PC-3 (cell line): ENCODE data around the gene PRKD2. TPM values are rescaled to one million over a fixed set of nuclear protein-coding genes. Genes with fewer than 3 reads are reported as not detected.
"Not testable (repeated sequence)": the region's sequence is repeated elsewhere in the genome, so short reads cannot be mapped to it uniquely, and the experiment has no call there.

Experiments used
- ATAC-seq: fragments of 200-7000 bp; cut with Tn5 transposase; 2 replicates; pipeline ENCODE4 v1.9.1; 2020; ENCODE audit warnings: mild to moderate bottlenecking, moderate library complexity
- BruUV-seq: library from RNA; stranded (reverse); fragments of 400-500 nt; replicated peaks from 2 replicates; lab custom pipeline; 2021; lab: Mats Ljungman, UMichigan
- CTCF ChIA-PET: fragments of 300-600 bp; sonication (Branson Sonifier 250); formaldehyde crosslinking; loops from one replicate; lab custom pipeline; 2022; ENCODE audit warnings: antibody characterized with exemption; lab: Charles Lee
- POLR2A ChIA-PET: fragments of 300-600 bp; sonication (Branson Sonifier 250); formaldehyde crosslinking; loops from one replicate; lab custom pipeline; 2022; ENCODE audit warnings: antibody characterized with exemption; ENCODE audit not compliant: unreplicated experiment; lab: Charles Lee
- DNase-seq: peaks from one replicate; pipeline ENCODE4 v3.0.0-alpha.2; 2015
- H2AFZ ChIP-seq: fragments of 300-600 bp; sonication (generic); 2 replicates; pipeline ENCODE4 v1.6.0; 2016; ENCODE audit warnings: antibody characterized with exemption, low read length
- H3F3A ChIP-seq: fragments of 300-600 bp; sonication (generic); one replicate; pipeline ENCODE4 v1.6.0; 2017; ENCODE audit warnings: antibody characterized with exemption, low read length, control low read depth, mild to moderate bottlenecking; ENCODE audit not compliant: unreplicated experiment
- H3K27ac ChIP-seq: fragments of 300-600 bp; sonication (generic); 2 replicates; pipeline ENCODE4 v1.5.1; 2016; ENCODE audit warnings: mild to moderate bottlenecking, low read length
- H3K27me3 ChIP-seq: fragments of 300-600 bp; sonication (generic); 2 replicates; pipeline ENCODE4 v1.6.1; 2016; ENCODE audit warnings: low read length, mixed read lengths
- H3K36me3 ChIP-seq: fragments of 300-600 bp; sonication (generic); 2 replicates; pipeline ENCODE4 v1.6.1; 2016; ENCODE audit warnings: low read depth, mixed run types, low read length, mixed read lengths
- H3K4me1 ChIP-seq: fragments of 300-600 bp; sonication (generic); 2 replicates; pipeline ENCODE4 v1.5.1; 2016; ENCODE audit warnings: low read length; ENCODE audit not compliant: insufficient read depth
- H3K4me2 ChIP-seq: fragments of 300-600 bp; sonication (generic); 2 replicates; pipeline ENCODE4 v1.6.0; 2016; ENCODE audit warnings: low read length
- H3K4me3 ChIP-seq: fragments of 300-600 bp; sonication (generic); 2 replicates; pipeline ENCODE4 v1.5.1; 2016; ENCODE audit warnings: mild to moderate bottlenecking, low read length, mixed read lengths
- H3K79me2 ChIP-seq: fragments of 300-600 bp; sonication (generic); 2 replicates; pipeline ENCODE4 v1.6.1; 2017; ENCODE audit warnings: low read length, mixed read lengths
- H3K9ac ChIP-seq: fragments of 300-600 bp; sonication (generic); 2 replicates; pipeline ENCODE4 v1.6.0; 2016; ENCODE audit warnings: mild to moderate bottlenecking, low read length
- H3K9me2 ChIP-seq: fragments of 300-600 bp; sonication (generic); replicated peaks from 2 replicates; pipeline ENCODE4 v1.6.1; 2016; ENCODE audit warnings: mixed run types, low read length, mixed read lengths
- H3K9me3 ChIP-seq: fragments of 300-600 bp; sonication (generic); 2 replicates; pipeline ENCODE4 v1.6.1; 2016; ENCODE audit warnings: low read length, mixed read lengths
- H4K20me1 ChIP-seq: fragments of 300-600 bp; sonication (generic); 2 replicates; pipeline ENCODE4 v1.6.1; 2016; ENCODE audit warnings: low read length, mixed read lengths
- EZH2 ChIP-seq: fragments of 300-600 bp; sonication (generic); IDR thresholded peaks from one replicate; pipeline ENCODE4 v1.6.1; 2017; ENCODE audit warnings: antibody characterized with exemption, mild to moderate bottlenecking, low read length; ENCODE audit not compliant: unreplicated experiment
- EZH2phosphoT487 ChIP-seq: fragments of 300-600 bp; sonication (generic); IDR thresholded peaks from 2 replicates; pipeline ENCODE4 v1.6.1; 2018; ENCODE audit warnings: mild to moderate bottlenecking, antibody characterized with exemption, low read length, borderline replicate concordance
- intact Hi-C: fragments of 100-400 bp; cut with micrococcal nuclease; formaldehyde crosslinking; loops from 2 replicates; pipeline ENCODE4 v1.9.0; 2023
- total RNA-seq: library from RNA; depleted of rRNA; stranded (reverse); fragments of >200 nt; gene quantifications from 2 replicates; pipeline ENCODE4 v1.2.3, GENCODE V29; 2014
- TF ChIP-seq, protein P1 (sequence below): fragments of 300-600 bp; sonication (generic); conservative IDR thresholded peaks from 2 replicates; pipeline ENCODE4 v1.5.1; 2017; ENCODE audit warnings: antibody characterized with exemption, low read depth, mild to moderate bottlenecking, low read length

PRKD2 gene
- total RNA-seq, 1 experiment from 2014 or later = 24.1 TPM

DNA sequence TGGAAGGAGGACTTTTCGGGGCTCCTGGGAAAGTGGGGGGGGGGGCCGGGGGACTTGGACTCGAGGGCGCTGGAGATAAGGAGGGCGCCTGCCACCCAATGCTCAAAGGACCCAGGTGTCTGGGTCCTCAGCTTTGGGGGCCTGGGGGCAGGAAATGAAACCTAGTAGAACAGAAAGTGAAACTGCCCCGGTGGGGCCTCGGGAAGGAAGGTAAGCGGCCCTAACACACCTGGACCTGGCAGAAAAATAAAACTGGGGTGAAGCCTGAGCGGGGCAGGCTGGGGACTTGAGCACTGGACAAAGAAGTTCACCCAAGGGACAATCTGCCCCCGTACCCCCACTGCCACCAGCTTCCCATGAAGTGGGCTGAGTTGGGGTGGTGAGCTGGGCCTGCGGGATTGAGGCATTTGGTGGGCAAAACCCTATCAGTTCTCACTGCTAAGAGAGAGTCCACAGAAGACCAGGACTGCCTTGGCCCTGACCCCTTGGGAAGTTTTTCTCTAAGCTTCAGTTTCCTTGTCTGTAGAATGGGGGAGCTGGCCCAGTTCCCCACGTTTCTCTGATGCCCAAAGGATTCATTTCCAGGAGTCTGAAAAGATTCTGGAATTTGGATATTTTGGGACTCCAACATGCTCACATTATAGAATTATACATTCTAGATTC lies 2.3 kb downstream of the PRKD2 start:
- Histone ChIP-seq H3K4me1 (no peaks in the 10 kb centered on the region; the same call in 1 of the 2 replicates), H3K36me3 (no peaks in the 10 kb centered on the region; the same call in 1 of the 2 replicates), H3K79me2 (peaks cover 24% of the 10 kb centered on the region), H3F3A (no peaks in the 10 kb centered on the region), H3K27me3 (no peaks in the 10 kb centered on the region), H3K4me3 (peak overlapping the region; percentile 93), H3K9me2 (no peaks in the 10 kb centered on the region), H3K9me3 (no peaks in the 10 kb centered on the region), H3K4me2 (peak overlapping the region; percentile 98), H3K27ac (peak overlapping the region; percentile 69), H2AFZ (peak overlapping the region; percentile 66), H4K20me1 (no peaks in the 10 kb centered on the region), H3K9ac (peak overlapping the region; percentile 85)
- intact Hi-C loops = no loop called here
- DNase-seq (no peak), ATAC-seq (peak; percentile 6; the same call in 1 of the 2 replicates)
- TSS peak; percentile 90 for BruUV-seq
- ChIA-PET POLR2A (no interaction called here), CTCF (interaction anchor here (0.7 kb wide), 1 partner anchor 52 kb away, joined by 10 read pairs; no protein-coding TSS in a partner anchor)
- TF ChIP-seq EZH2phosphoT487 = no peak
- TF ChIP-seq EZH2 = no peak
- TF ChIP-seq, protein P1, sequence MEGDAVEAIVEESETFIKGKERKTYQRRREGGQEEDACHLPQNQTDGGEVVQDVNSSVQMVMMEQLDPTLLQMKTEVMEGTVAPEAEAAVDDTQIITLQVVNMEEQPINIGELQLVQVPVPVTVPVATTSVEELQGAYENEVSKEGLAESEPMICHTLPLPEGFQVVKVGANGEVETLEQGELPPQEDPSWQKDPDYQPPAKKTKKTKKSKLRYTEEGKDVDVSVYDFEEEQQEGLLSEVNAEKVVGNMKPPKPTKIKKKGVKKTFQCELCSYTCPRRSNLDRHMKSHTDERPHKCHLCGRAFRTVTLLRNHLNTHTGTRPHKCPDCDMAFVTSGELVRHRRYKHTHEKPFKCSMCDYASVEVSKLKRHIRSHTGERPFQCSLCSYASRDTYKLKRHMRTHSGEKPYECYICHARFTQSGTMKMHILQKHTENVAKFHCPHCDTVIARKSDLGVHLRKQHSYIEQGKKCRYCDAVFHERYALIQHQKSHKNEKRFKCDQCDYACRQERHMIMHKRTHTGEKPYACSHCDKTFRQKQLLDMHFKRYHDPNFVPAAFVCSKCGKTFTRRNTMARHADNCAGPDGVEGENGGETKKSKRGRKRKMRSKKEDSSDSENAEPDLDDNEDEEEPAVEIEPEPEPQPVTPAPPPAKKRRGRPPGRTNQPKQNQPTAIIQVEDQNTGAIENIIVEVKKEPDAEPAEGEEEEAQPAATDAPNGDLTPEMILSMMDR = no peak

DNA sequence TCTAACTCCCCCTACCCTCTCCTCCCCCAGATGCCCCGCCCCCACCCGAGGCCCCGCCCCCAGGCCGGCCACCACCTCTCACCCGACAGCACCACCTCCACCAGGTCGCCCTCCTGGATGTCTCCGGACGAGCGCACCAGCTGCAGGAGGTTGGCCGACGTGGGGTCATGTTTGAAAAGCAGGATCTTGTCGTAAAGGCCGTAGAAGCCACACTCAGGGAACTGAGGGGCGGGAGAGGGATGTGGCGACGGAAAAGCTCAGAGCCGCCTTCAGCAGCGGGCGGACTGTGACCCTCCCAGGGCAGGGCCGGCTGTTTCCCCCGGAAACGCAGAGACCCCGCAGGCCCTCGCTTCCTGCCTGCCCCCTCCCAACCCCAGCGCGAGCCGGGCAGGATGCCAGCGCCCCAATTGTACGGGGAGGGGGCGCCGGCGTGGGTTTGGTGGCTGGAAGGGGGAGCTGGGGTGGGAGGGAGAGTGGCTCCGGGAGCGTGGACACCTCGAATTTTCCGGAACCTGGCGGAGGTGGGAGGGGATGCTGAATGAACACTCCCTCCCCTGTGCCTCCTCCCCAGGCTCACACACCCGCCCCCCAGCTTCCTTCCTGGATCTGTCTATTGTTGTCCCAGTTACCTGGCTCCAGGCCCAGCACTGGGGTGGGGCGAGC lies 3.0 kb downstream of the PRKD2 start:
- peak overlapping the region; percentile 69 for H3K27ac ChIP-seq
- ChIA-PET CTCF (interaction anchor here (0.7 kb wide), 1 partner anchor 52 kb away, joined by 10 read pairs; no protein-coding TSS in a partner anchor), POLR2A (no interaction called here)
- peak; percentile 78 for DNase-seq
- H3K4me2 ChIP-seq = peak overlapping the region; percentile 98
- no peaks in the 10 kb centered on the region for H3K27me3 ChIP-seq
- H3K79me2 ChIP-seq = peaks cover 24% of the 10 kb centered on the region
- TF ChIP-seq EZH2 = no peak
- no peak for TF ChIP-seq EZH2phosphoT487
- TF ChIP-seq, protein P1 = no peak
- no peaks in the 10 kb centered on the region; the same call in 1 of the 2 replicates for H3K36me3 ChIP-seq
- intact Hi-C loops = no loop called here
- H4K20me1 ChIP-seq = no peaks in the 10 kb centered on the region
- H3K4me1 ChIP-seq = no peaks in the 10 kb centered on the region; the same call in 1 of the 2 replicates
- peak overlapping the region; percentile 85 for H3K9ac ChIP-seq
- H3F3A ChIP-seq = no peaks in the 10 kb centered on the region
- H3K9me3 ChIP-seq = no peaks in the 10 kb centered on the region
- BruUV-seq = no TSS peak
- H3K4me3 ChIP-seq = peak overlapping the region; percentile 93
- peak overlapping the region; percentile 66 for H2AFZ ChIP-seq
- peak; percentile 67 for ATAC-seq
- H3K9me2 ChIP-seq = no peaks in the 10 kb centered on the region

DNA sequence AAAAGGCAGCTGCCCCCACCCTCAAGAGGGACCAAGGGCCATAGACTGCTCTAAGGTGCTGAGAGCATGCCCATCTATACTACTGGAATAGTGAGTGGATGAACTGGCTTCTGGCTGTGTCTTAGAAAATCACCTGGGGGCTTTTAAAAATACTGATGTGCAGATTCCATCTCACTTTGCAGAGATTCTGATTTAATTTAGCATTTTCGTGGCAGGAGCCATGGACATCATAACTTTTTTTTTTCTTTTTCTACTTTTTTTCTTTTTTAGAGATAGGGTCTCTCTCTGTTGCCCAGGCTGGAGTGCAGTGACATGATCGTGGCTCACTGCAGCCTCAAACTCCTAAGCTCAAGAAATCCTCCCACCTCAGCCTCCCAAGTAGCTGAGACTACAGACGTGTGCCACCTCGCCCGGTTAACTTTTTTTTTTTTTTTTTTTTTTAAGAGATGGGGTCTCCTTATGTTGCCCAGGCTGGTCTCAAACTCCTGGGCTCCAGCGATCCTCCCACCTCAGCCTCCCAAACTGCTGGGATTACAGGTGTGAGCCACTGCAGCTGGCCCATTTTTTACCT lies 4.1 kb downstream of the PRKD2 start:
- H2AFZ ChIP-seq, POLR2A ChIA-PET, intact Hi-C loops, H3K27me3 ChIP-seq, H3F3A ChIP-seq, H3K9me2 ChIP-seq, H3K36me3 ChIP-seq, CTCF ChIA-PET, H3K9ac ChIP-seq, H3K27ac ChIP-seq, H3K4me1 ChIP-seq, H4K20me1 ChIP-seq, H3K4me2 ChIP-seq, DNase-seq, ATAC-seq, H3K9me3 ChIP-seq, H3K4me3 ChIP-seq: not testable (repeated sequence)
- H3K79me2 ChIP-seq = peaks cover 24% of the 10 kb centered on the region
- BruUV-seq = TSS peak; percentile 9
